ENCODE results near the gene LITAF.
"Not testable (repeated sequence)": the region's sequence is repeated elsewhere in the genome, so short reads cannot be mapped to it uniquely, and the experiment has no call there.

Gene LITAF

GRCh38 chr16:11597235-11598095, 10.7 kb upstream of the LITAF start:
- no peak for DNase-seq

GRCh38 chr16:11596572-11597226, 10.0 kb upstream of the LITAF start:
- DNase-seq = no peak

GRCh38 chr16:11593581-11593980, 6.9 kb upstream of the LITAF start:
- DNase-seq = no peak

- DNase-seq = not testable (repeated sequence)
These were observed 6.4 kb upstream of the LITAF start for GRCh38 chr16:11593076-11593475.

GRCh38 chr16:11591630-11592029, 4.9 kb upstream of the LITAF start:
- not testable (repeated sequence) for DNase-seq

- no peak for DNase-seq
These were observed 2.5 kb upstream of the LITAF start for GRCh38 chr16:11589198-11589550.

- no peak for DNase-seq
These were observed 1.8 kb upstream of the LITAF start for GRCh38 chr16:11588321-11589197.

- no peak for DNase-seq
These were observed 1.0 kb upstream of the LITAF start for GRCh38 chr16:11587643-11588247.

GRCh38 chr16:11586378-11586855, 302 bp downstream of the LITAF start:
- DNase-seq = peak; percentile 58

- peak; percentile 65 for DNase-seq
These were observed 1.0 kb downstream of the LITAF start for GRCh38 chr16:11585460-11586377.

- DNase-seq = no peak
These were observed 2.7 kb downstream of the LITAF start for GRCh38 chr16:11583889-11584565.

- DNase-seq = no peak
These were observed 3.6 kb downstream of the LITAF start for GRCh38 chr16:11583166-11583565.

- DNase-seq = no peak
These were observed 4.4 kb downstream of the LITAF start for GRCh38 chr16:11582157-11582814.

GRCh38 chr16:11581678-11582077, 5.0 kb downstream of the LITAF start:
- DNase-seq = no peak

GRCh38 chr16:11580451-11581086, 6.2 kb downstream of the LITAF start:
- DNase-seq = no peak

GRCh38 chr16:11577290-11577660, 9.4 kb downstream of the LITAF start:
- DNase-seq = not testable (repeated sequence)

GRCh38 chr16:11576427-11577289, 10.1 kb downstream of the LITAF start:
- no peak for DNase-seq

GRCh38 chr16:11575223-11575589, 11.5 kb downstream of the LITAF start:
- DNase-seq = no peak
